ENCODE results near the gene CPNE7. TPM values are rescaled to one million over a fixed set of nuclear protein-coding genes. Genes with fewer than 3 reads are reported as not detected.

CPNE7 gene
- total and polyA plus RNA-seq, 2 of the 13 experiments (the other 11 are each of a cell fraction or from before 2014, with no cell fraction given) = 0.59 TPM; not detected in 1

GRCh38 chr16:89545044-89545830 is 30.3 kb upstream of the CPNE7 start (continued):
- TF ChIP-seq GLI4 (CRISPR knock-in tag; IDR thresholded peaks at IDR 0.05; ENCODE audit: borderline replicate concordance) (no peak; the same call in 1 of the 2 replicates), ZNF737 (CRISPR knock-in tag; IDR thresholded peaks at IDR 0.05; ENCODE audit: borderline replicate concordance) (no peak), ARNT2 (CRISPR knock-in tag; IDR thresholded peaks at IDR 0.05; ENCODE audit: low read depth) (peak; percentile 57; the same call in 1 of the 2 replicates), ZIK1 (CRISPR knock-in tag; IDR thresholded peaks at IDR 0.05; ENCODE audit: borderline replicate concordance, low read depth) (0 out of 2 replicates have a peak, but pooled peaks have one; percentile 10), CBX5 (CRISPR knock-in tag; IDR thresholded peaks at IDR 0.05; ENCODE audit: borderline replicate concordance) (no peak), ZNF772 (CRISPR knock-in tag; IDR thresholded peaks at IDR 0.05) (0 out of 2 replicates have a peak, but pooled peaks have one; percentile 56), ZNF430 (CRISPR knock-in tag; IDR thresholded peaks at IDR 0.05) (peak; percentile 80; the same call in 1 of the 2 replicates), AGO2 (optimal IDR thresholded peaks at IDR 0.05; ENCODE audit: low read depth, low read length) (no peak), ZNF564 (CRISPR knock-in tag; IDR thresholded peaks at IDR 0.05) (no peak), ZNF777 (CRISPR knock-in tag; IDR thresholded peaks at IDR 0.05) (0 out of 2 replicates have a peak, but pooled peaks have one; percentile 33), IRF9 (CRISPR knock-in tag; IDR thresholded peaks at IDR 0.05; ENCODE audit: borderline replicate concordance) (no peak), KDM2A (CRISPR knock-in tag; IDR thresholded peaks at IDR 0.05; ENCODE audit: borderline replicate concordance, low read depth) (peak; percentile 57; the same call in 1 of the 2 replicates), DR1 (CRISPR knock-in tag; IDR thresholded peaks at IDR 0.05) (0 out of 2 replicates have a peak, but pooled peaks have one; percentile 53), JUN (CRISPR knock-in tag; IDR thresholded peaks at IDR 0.05) (no peak), ZFY (CRISPR knock-in tag; IDR thresholded peaks at IDR 0.05) (peak; percentile 66), GATAD2A (CRISPR knock-in tag; IDR thresholded peaks at IDR 0.05) (peak; percentile 70), ZNF530 (CRISPR knock-in tag; IDR thresholded peaks at IDR 0.05; ENCODE audit: low read depth) (no peak), MTA1 (CRISPR knock-in tag; IDR thresholded peaks at IDR 0.05; ENCODE audit: borderline replicate concordance) (peak; percentile 93), BCL3 (CRISPR knock-in tag; IDR thresholded peaks at IDR 0.05) (no peak), PPARG (CRISPR knock-in tag; conservative IDR thresholded peaks at IDR 0.05) (no peak), ZKSCAN1 (IDR thresholded peaks at IDR 0.05; ENCODE audit: low read length) (no peak), PAF1 (CRISPR knock-in tag; IDR thresholded peaks at IDR 0.05) (no peak), ZNF121 (CRISPR knock-in tag; IDR thresholded peaks at IDR 0.05) (peak; percentile 31; the same call in 1 of the 2 replicates), ZNF253 (CRISPR knock-in tag; IDR thresholded peaks at IDR 0.05; ENCODE audit: borderline replicate concordance) (no peak), HOXA3 (CRISPR knock-in tag; IDR thresholded peaks at IDR 0.05) (peak; percentile 75), ZNF547 (CRISPR knock-in tag; IDR thresholded peaks at IDR 0.05) (peak; percentile 66; the same call in 1 of the 2 replicates)
- TF ChIP-seq, protein P1, sequence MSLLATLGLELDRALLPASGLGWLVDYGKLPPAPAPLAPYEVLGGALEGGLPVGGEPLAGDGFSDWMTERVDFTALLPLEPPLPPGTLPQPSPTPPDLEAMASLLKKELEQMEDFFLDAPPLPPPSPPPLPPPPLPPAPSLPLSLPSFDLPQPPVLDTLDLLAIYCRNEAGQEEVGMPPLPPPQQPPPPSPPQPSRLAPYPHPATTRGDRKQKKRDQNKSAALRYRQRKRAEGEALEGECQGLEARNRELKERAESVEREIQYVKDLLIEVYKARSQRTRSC (CRISPR knock-in tag; IDR thresholded peaks at IDR 0.05; ENCODE audit: low read depth) = no peak
- TF ChIP-seq, protein P2, sequence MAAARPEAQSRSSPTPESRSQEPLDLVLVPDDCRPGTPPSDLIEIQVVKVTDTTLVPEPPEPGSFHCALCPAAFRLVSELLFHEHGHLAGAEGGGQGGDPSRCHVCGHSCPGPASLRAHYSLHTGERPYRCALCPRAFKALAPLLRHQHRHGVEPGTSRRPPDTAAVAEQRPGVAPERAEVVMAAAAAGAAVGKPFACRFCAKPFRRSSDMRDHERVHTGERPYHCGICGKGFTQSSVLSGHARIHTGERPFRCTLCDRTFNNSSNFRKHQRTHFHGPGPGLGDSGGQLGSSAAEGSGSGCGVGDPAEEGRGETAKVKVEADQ (CRISPR knock-in tag; IDR thresholded peaks at IDR 0.05; ENCODE audit: borderline replicate concordance) = no peak

All from HepG2 (cell line).